Neutrophil (primary cell): ENCODE measurements around the gene RIOK3.
"Not testable (repeated sequence)": the region's sequence is repeated elsewhere in the genome, so short reads cannot be mapped to it uniquely, and the experiment has no call there.

ENCODE experiments used
- H3K27ac ChIP-seq: fragments of 200-600 bp; sonication (generic); 2 replicates; pipeline ENCODE4 v1.5.1; 2016; ENCODE audit warnings: mild to moderate bottlenecking, moderate library complexity
- H3K27me3 ChIP-seq: fragments of 200-600 bp; sonication (generic); 2 replicates; pipeline ENCODE4 v1.6.0; 2016; ENCODE audit warnings: mild to moderate bottlenecking
- H3K36me3 ChIP-seq: fragments of 200-600 bp; sonication (generic); 2 replicates; pipeline ENCODE4 v1.5.1; 2017
- H3K4me1 ChIP-seq, 2 experiments: fragments of 200-600 bp in 1 of 2; sonication (generic) in 1 of 2; 1 replicate in 1 of 2; 2 replicates in 1 of 2; pipeline versions ENCODE4 v1.5.1 to v1.6.1; 2013 to 2016; ENCODE audit warnings: low read depth in 1 of 2, low read length in 1 of 2, mild to moderate bottlenecking in 1 of 2, moderate library complexity in 1 of 2; ENCODE audit not compliant: control insufficient read depth in 1 of 2, insufficient read depth in 1 of 2
- H3K4me3 ChIP-seq, 2 experiments: fragments of 200-600 bp in 1 of 2; sonication (generic) in 1 of 2; 1 replicate in 1 of 2; 2 replicates in 1 of 2; pipeline ENCODE4 v1.5.1; 2013 to 2016; ENCODE audit warnings: low read depth in 1 of 2, low read length in 1 of 2, mild to moderate bottlenecking in 1 of 2, moderate library complexity in 1 of 2
- H3K9me3 ChIP-seq: fragments of 200-600 bp; sonication (generic); 2 replicates; pipeline ENCODE4 v1.5.1; 2016
- TF ChIP-seq, protein P1 (sequence below): fragments of 200-600 bp; sonication (generic); IDR thresholded peaks from 2 replicates; pipeline ENCODE4 v1.5.1; 2016; ENCODE audit warnings: antibody characterized with exemption

The RIOK3 gene

DNA sequence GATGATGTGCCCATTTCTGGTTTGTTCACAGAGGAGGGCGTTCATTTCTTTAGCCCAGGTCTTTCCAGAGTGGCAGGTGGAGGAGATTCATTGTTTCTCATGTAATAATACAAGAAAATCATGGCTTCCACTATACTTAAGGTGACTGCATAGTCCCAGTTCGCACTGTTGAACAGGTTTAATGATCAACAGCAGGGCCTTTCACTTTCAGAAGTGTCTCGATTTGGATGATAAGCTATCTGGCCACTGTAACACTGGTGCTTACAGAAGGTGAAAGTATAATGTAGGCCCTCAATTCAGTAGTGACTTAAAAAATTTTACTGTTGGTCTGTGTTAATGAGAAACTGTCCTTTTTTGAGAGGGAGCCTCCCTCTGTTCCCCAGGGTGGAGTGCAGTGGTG, 51.6 kb downstream of the RIOK3 start:
- TF ChIP-seq, protein P1, sequence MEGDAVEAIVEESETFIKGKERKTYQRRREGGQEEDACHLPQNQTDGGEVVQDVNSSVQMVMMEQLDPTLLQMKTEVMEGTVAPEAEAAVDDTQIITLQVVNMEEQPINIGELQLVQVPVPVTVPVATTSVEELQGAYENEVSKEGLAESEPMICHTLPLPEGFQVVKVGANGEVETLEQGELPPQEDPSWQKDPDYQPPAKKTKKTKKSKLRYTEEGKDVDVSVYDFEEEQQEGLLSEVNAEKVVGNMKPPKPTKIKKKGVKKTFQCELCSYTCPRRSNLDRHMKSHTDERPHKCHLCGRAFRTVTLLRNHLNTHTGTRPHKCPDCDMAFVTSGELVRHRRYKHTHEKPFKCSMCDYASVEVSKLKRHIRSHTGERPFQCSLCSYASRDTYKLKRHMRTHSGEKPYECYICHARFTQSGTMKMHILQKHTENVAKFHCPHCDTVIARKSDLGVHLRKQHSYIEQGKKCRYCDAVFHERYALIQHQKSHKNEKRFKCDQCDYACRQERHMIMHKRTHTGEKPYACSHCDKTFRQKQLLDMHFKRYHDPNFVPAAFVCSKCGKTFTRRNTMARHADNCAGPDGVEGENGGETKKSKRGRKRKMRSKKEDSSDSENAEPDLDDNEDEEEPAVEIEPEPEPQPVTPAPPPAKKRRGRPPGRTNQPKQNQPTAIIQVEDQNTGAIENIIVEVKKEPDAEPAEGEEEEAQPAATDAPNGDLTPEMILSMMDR, result no peak
- Histone ChIP-seq H3K4me3 (peak overlapping the region; percentile 78 to 79), H3K27ac (peak overlapping the region; percentile 94)

DNA sequence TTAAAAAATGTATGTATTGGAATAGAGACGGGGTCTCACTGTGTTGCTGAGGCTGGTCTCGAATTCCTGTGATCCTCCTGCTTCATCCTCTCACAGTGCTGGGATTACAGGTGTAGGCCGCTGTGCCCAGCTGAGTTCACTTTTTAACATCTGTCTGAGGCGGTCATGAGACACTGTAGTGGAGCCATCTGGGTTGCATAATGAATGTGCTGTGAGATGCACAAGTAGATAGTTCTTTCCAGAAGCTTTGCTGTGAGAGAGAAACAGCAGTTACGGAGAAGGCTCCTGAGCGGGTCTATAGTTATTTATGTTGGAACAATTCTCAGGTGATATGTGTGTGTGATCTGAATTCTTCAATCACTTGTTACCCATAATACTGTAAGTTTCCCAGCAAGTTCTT, 53.3 kb downstream of the RIOK3 start:
- Histone ChIP-seq H3K9me3 (no peaks in the 10 kb centered on the region), H3K4me3 (no peak overlapping the region), H3K27ac (no peak overlapping the region), H3K4me1 (peaks cover 32 to 34% of the 10 kb centered on the region in 2 experiments), H3K36me3 (peaks cover 41% of the 10 kb centered on the region), H3K27me3 (no peaks in the 10 kb centered on the region)
- TF ChIP-seq, protein P1, result no peak

More for the DNA sequence above, 51.6 kb downstream of the RIOK3 start:
- Histone ChIP-seq H3K27me3 (no peaks in the 10 kb centered on the region), H3K9me3 (no peaks in the 10 kb centered on the region), H3K36me3 (peaks cover 25% of the 10 kb centered on the region), H3K4me1 (peaks cover 32 to 35% of the 10 kb centered on the region in 2 experiments)

DNA sequence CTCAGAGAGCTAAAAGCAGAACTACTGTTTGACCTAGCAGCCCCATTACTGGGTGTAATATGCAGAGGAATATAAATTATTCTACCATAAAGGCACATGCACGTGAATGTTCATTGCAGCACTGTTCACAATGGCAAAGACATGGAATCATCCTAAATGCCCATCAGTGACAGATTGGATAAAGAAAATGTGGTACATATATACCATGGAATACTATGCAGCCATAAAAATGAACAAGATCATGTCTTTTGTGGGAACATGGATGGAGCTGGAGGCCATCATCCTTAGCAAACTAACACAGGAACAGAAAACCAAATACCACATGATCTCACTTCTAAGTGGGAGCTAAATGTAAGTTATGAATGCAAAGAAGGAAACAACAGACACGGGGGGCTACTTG, 57.8 kb downstream of the RIOK3 start:
- not testable (repeated sequence) for H3K4me3 ChIP-seq, H3K27ac ChIP-seq, H3K4me1 ChIP-seq, H3K27me3 ChIP-seq, H3K9me3 ChIP-seq
- H3K36me3 ChIP-seq, result peaks cover 81% of the 10 kb centered on the region

DNA sequence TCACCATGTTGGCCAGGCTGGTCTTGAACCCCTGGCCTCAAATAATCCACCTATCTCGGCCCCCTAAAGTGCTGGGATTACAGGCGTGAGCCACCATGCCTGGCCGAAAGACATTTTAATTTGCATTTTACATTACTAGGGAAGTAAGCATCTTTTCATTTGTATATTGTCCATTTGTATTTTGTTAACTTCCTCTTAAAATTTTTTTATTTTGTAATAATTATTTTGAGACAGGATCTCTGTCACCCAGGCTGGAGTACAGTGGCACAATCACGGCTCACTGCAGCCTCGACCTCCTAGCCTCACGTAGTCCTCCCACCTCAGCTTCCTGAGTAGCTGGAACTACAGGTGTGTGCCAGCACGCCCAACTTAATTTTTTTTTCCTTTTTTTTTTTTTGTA, 59.1 kb downstream of the RIOK3 start:
- peaks cover 90% of the 10 kb centered on the region for H3K36me3 ChIP-seq
- not testable (repeated sequence) for H3K4me3 ChIP-seq, H3K9me3 ChIP-seq, H3K4me1 ChIP-seq, H3K27ac ChIP-seq, H3K27me3 ChIP-seq

DNA sequence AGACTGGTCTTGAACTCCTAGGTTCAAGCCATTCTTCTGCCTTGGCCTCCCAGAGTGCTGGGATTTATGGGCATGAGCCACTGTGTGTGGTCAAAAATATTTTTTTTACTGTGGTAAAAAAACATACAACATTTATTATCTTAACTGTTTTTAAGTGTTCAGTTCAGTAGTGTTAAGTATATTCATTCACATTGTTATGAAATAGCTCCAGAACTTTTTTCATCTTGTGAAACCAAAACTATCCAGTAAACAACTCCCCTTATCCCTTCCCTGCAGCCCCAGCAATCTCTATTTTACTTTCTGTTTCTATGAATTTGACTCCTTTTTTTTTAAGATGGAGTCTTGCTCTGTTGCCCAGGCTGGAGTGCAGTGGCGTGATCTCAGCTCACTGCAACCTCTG, 59.6 kb downstream of the RIOK3 start:
- Histone ChIP-seq H3K4me3 (no peak overlapping the region), H3K9me3 (no peaks in the 10 kb centered on the region), H3K4me1 (no peaks in the 10 kb centered on the region), H3K36me3 (peaks cover 91% of the 10 kb centered on the region), H3K27me3 (no peaks in the 10 kb centered on the region), H3K27ac (no peak overlapping the region)
- TF ChIP-seq, protein P1, result no peak

DNA sequence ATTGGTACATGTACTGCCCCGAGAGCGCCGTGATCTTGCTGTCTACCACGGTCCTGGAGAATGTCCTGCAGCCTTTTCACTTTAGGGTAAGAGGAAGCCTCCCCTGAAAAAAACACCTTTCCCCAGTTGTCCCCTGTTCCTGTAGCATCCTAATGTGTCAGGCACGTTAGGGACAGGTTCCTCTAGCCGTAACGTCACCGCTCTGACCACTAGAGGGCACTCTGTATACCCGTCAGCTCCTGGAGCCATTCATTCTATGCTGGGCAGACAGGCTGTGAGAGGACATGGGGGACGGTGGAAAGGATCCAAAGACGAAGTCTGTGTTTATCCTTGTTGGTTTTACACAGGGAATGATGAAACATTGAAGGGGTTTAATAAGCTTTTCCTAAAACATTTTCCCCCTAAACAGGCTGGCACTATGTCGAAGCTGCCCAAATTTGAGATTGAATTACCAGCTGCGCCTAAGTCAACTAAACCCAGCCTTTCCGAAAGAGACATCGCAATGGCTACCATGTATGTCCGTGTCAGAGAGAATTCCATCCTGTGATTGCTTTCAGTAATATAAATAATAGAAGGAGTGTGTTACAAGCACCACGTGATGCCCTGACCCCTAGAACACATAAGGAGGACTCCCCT, 62.9 kb downstream of the RIOK3 start:
- no peaks in the 10 kb centered on the region for H3K4me1 ChIP-seq
- TF ChIP-seq, protein P1, result peak; percentile 84
- H3K9me3 ChIP-seq, result no peaks in the 10 kb centered on the region
- H3K36me3 ChIP-seq, result peaks cover 94% of the 10 kb centered on the region
- H3K4me3 ChIP-seq, result no peak overlapping the region
- H3K27ac ChIP-seq, result peak overlapping the region; percentile 50
- H3K27me3 ChIP-seq, result no peaks in the 10 kb centered on the region

DNA sequence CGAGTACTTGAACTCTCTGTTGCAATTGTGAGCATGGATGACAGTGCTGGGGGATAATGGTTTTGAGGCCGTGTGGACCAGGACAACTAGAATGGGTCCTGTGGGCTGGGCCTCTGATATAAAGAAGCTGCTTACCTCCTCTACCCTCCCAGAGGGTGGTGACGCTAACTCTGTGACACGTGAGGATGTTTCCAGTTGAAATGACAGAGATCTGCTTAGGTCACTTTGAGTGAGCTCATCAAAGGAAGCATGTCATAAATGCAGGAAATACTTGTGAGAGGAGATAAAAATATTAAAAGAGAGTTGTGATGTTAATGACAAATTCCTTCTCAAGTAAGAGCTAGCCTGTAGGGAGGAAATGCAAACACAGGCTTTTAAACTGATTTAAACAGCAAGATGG, 66.6 kb downstream of the RIOK3 start:
- TF ChIP-seq, protein P1, result no peak
- Histone ChIP-seq H3K4me3 (no peak overlapping the region), H3K36me3 (peaks cover 98% of the 10 kb centered on the region), H3K4me1 (no peaks in the 10 kb centered on the region), H3K27ac (no peak overlapping the region), H3K9me3 (no peaks in the 10 kb centered on the region), H3K27me3 (no peaks in the 10 kb centered on the region)
